Measurements from ENCODE around the gene EIF6.
"Not testable (repeated sequence)": the region's sequence is repeated elsewhere in the genome, so short reads cannot be mapped to it uniquely, and the experiment has no call there.

Gene EIF6

GRCh38 chr20:35316086-35316485 is 31.5 kb upstream of the EIF6 start:
- in situ Hi-C loops (cut with HindIII; ENCODE audit: low pct_ligation_motif_present, low sequenced_read_pairs) = no loop called here
- Histone ChIP-seq H3K36me3 (replicated peaks) (no peaks in the 10 kb centered on the region), H3K27me3 (replicated peaks) (no peaks in the 10 kb centered on the region), H3K4me3 (ENCODE audit: low read depth, low read length) (no peak overlapping the region), H3K27ac (peak overlapping the region; percentile 17)
- no peak for TF ChIP-seq CTCF (IDR thresholded peaks at IDR 0.05; ENCODE audit: low read depth, low read length, missing control alignments)
- no peak for DNase-seq

GRCh38 chr20:35315632-35316020 is 31.1 kb upstream of the EIF6 start:
- DNase-seq; H3K27me3 ChIP-seq (replicated peaks); in situ Hi-C loops (cut with HindIII; ENCODE audit: low pct_ligation_motif_present, low sequenced_read_pairs); H3K4me3 ChIP-seq (ENCODE audit: low read depth, low read length); H3K27ac ChIP-seq; H3K36me3 ChIP-seq (replicated peaks): not testable (repeated sequence)

GRCh38 chr20:35314816-35315631 is 30.5 kb upstream of the EIF6 start:
- in situ Hi-C loops (cut with HindIII; ENCODE audit: low pct_ligation_motif_present, low sequenced_read_pairs) = no loop called here
- TF ChIP-seq CTCF (IDR thresholded peaks at IDR 0.05; ENCODE audit: low read depth, low read length, missing control alignments) = no peak
- Histone ChIP-seq H3K27me3 (replicated peaks) (no peaks in the 10 kb centered on the region), H3K4me3 (ENCODE audit: low read depth, low read length) (no peak overlapping the region), H3K27ac (no peak overlapping the region), H3K36me3 (replicated peaks) (no peaks in the 10 kb centered on the region)
- DNase-seq = no peak

DNA sequence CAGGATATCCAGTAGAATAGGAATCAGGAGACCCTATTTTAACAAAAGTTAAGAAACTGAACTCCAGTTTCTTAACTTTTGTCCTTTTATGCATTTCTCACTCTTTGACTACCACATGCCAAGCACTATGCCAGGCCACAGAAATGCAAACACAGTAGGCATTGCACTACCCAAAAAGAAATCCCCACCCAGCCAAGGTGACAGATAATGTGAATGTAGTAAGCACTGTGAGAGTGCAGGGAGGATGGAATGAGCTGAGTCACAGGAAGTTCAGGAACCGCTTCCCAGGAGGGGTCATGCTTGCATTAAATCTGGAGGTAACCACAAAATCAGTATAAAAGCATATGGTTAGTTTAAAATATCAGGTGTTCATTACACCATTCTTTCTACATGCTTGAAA is 27.7 kb upstream of the EIF6 start:
- Histone ChIP-seq H3K27me3 (replicated peaks) (no peaks in the 10 kb centered on the region), H3K27ac (peak overlapping the region; percentile 82), H3K36me3 (replicated peaks) (no peaks in the 10 kb centered on the region), H3K4me3 (ENCODE audit: low read depth, low read length) (no peak overlapping the region)
- no peak for TF ChIP-seq CTCF (IDR thresholded peaks at IDR 0.05; ENCODE audit: low read depth, low read length, missing control alignments)
- peak; percentile 89 for DNase-seq
- in situ Hi-C loops (cut with HindIII; ENCODE audit: low pct_ligation_motif_present, low sequenced_read_pairs) = no loop called here

DNA sequence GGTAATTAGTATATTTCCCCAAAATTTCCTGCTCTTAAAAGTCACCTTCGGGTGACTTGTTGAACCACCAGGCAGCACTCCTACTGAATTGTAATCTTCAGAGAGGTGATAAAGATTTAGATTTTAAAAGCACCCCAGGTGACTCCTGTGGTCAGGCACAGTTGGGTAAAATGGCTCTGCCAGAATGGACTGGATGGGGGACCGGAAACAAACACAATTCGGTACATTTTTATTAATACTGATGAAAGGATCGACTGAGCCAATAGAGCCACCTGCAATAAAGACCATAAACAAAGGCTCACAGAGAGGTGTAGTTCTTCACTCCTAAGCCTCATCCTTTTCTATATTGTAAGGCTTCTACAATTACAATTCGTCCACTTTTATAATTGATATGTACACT is 27.2 kb upstream of the EIF6 start:
- H3K36me3 ChIP-seq (replicated peaks) = no peaks in the 10 kb centered on the region

GRCh38 chr20:35311409-35311808 is 26.8 kb upstream of the EIF6 start:
- no peak for DNase-seq
- in situ Hi-C loops (cut with HindIII; ENCODE audit: low pct_ligation_motif_present, low sequenced_read_pairs) = no loop called here
- TF ChIP-seq CTCF (IDR thresholded peaks at IDR 0.05; ENCODE audit: low read depth, low read length, missing control alignments) = no peak

More for the DNA sequence above, 27.2 kb upstream of the EIF6 start:
- DNase-seq = no peak
- in situ Hi-C loops (cut with HindIII; ENCODE audit: low pct_ligation_motif_present, low sequenced_read_pairs) = no loop called here
- Histone ChIP-seq H3K4me3 (ENCODE audit: low read depth, low read length) (no peak overlapping the region), H3K27me3 (replicated peaks) (no peaks in the 10 kb centered on the region), H3K27ac (peak overlapping the region; percentile 82)
- no peak for TF ChIP-seq CTCF (IDR thresholded peaks at IDR 0.05; ENCODE audit: low read depth, low read length, missing control alignments)

More at GRCh38 chr20:35311409-35311808, 26.8 kb upstream of the EIF6 start:
- no peaks in the 10 kb centered on the region for H3K36me3 ChIP-seq (replicated peaks)
- peak overlapping the region; percentile 82 for H3K27ac ChIP-seq
- no peaks in the 10 kb centered on the region for H3K27me3 ChIP-seq (replicated peaks)
- H3K4me3 ChIP-seq (ENCODE audit: low read depth, low read length) = no peak overlapping the region
